ENCODE results near the gene ZBTB16. TPM values are rescaled to one million over a fixed set of nuclear protein-coding genes. Genes with fewer than 3 reads are reported as not detected.

The ZBTB16 gene
- total and polyA plus RNA-seq, 2 donors (not counting 3 experiments of a cell fraction or from before 2014, with no cell fraction given), result 9.8 to 20.3 TPM

DNA sequence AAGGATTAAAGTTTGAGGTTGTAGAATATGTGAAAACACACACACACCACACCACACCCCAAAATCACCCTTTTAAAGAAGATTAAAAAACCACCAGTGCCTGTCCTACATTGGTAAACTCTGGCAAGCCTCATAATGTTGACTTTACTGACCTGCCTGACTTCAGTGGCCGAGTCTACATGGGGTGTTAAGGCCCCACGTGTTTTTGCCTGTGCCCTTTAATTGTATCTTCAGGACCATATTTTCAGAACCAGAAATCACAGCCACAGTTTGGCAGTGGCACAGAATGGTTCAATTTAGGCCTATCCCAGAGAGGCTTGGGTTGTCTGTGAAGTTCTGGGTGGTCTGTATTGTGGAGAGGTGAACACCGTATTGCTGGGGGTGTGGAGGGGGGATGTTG, 33.4 kb downstream of the ZBTB16 start:
- no peak for TF ChIP-seq MYC (IDR thresholded peaks at IDR 0.05; ENCODE audit: low read depth, low read length)
- no peak for TF ChIP-seq MAX (IDR thresholded peaks at IDR 0.05; ENCODE audit: insufficient read depth, insufficient read length)
- TF ChIP-seq FOS (IDR thresholded peaks at IDR 0.05; ENCODE audit: borderline replicate concordance, insufficient read depth, low read length), result no peak
- no peak for TF ChIP-seq GATA2 (IDR thresholded peaks at IDR 0.05; ENCODE audit: insufficient read depth, insufficient read length, low read depth, low read length)
- TF ChIP-seq, protein P1, sequence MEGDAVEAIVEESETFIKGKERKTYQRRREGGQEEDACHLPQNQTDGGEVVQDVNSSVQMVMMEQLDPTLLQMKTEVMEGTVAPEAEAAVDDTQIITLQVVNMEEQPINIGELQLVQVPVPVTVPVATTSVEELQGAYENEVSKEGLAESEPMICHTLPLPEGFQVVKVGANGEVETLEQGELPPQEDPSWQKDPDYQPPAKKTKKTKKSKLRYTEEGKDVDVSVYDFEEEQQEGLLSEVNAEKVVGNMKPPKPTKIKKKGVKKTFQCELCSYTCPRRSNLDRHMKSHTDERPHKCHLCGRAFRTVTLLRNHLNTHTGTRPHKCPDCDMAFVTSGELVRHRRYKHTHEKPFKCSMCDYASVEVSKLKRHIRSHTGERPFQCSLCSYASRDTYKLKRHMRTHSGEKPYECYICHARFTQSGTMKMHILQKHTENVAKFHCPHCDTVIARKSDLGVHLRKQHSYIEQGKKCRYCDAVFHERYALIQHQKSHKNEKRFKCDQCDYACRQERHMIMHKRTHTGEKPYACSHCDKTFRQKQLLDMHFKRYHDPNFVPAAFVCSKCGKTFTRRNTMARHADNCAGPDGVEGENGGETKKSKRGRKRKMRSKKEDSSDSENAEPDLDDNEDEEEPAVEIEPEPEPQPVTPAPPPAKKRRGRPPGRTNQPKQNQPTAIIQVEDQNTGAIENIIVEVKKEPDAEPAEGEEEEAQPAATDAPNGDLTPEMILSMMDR (IDR thresholded peaks at IDR 0.05; ENCODE audit: extremely low read depth in 1 of 2, insufficient read depth in 1 of 2, low read depth in 1 of 2, low read length in 2 of 2), result no peak
- TF ChIP-seq POLR2AphosphoS5 (IDR thresholded peaks at IDR 0.05; ENCODE audit: insufficient read depth, low read depth, low read length), result no peak
- TF ChIP-seq JUN (IDR thresholded peaks at IDR 0.05; ENCODE audit: borderline replicate concordance, insufficient read depth, insufficient read length, low read depth), result no peak
- TF ChIP-seq POLR2A (IDR thresholded peaks at IDR 0.05; ENCODE audit: low read depth, low read length), result no peak
- TF ChIP-seq EZH2 (IDR thresholded peaks at IDR 0.05; ENCODE audit: borderline replicate concordance, low read depth, low read length, severe bottlenecking), result no peak
- Histone ChIP-seq H3K27me3 (ENCODE audit: control insufficient read depth in 2 of 2, insufficient read depth in 2 of 2, low read length in 2 of 2) (no peaks in the 10 kb centered on the region), H3K9ac (replicated peaks; ENCODE audit: extremely low read depth, insufficient read depth, low read length) (no peak overlapping the region), H3K36me3 (ENCODE audit: control insufficient read depth in 2 of 2, extremely low read depth in 1 of 2, insufficient read depth in 2 of 2, low read length in 2 of 2) (no peaks in the 10 kb centered on the region), H3K9me1 (replicated peaks; ENCODE audit: control insufficient read depth, extremely low read depth, insufficient read depth, low read length) (no peaks in the 10 kb centered on the region), H3K4me3 (replicated peaks in 1 of 3; ENCODE audit: insufficient read depth in 1 of 3, low read depth in 1 of 3, low read length in 3 of 3) (no peak overlapping the region), H3K4me2 (ENCODE audit: insufficient read depth, low read length) (no peak overlapping the region), H3K27ac (ENCODE audit: insufficient read depth, low read depth, low read length) (no peak overlapping the region), H3K4me1 (ENCODE audit: control insufficient read depth, extremely low read depth, insufficient read depth, low read length) (peaks cover 29% of the 10 kb centered on the region), H3K79me2 (ENCODE audit: control insufficient read depth, insufficient read depth, low read length) (no peaks in the 10 kb centered on the region), H2AFZ (ENCODE audit: low read depth, low read length) (no peak overlapping the region), H4K20me1 (replicated peaks; ENCODE audit: control insufficient read depth, extremely low read depth, insufficient read depth, low read length) (no peaks in the 10 kb centered on the region), H3K9me3 (replicated peaks; ENCODE audit: control insufficient read depth, insufficient read depth, low read length) (no peaks in the 10 kb centered on the region)
- FAIRE-seq (no peak), DNase-seq (ENCODE audit: low read depth, low spot score) (no peak)
- ChIA-PET CTCF (no interaction called here), POLR2A (no interaction called here)
- dilution Hi-C loops (cut with MboI; ENCODE audit: extremely low pct_ligation_motif_present, low sequenced_read_pairs) (no loop called here), intact Hi-C loops (cut with micrococcal nuclease) (no loop called here)
- BruUV-seq (replicated peaks), result no TSS peak

Data from endothelial cell of umbilical vein (primary cell).